Caco-2 (cell line): ENCODE data around the gene DISP3. TPM values are rescaled to one million over a fixed set of nuclear protein-coding genes. Genes with fewer than 3 reads are reported as not detected.

Experiments used
- BruUV-seq: library from RNA; stranded (reverse); fragments of 400-500 nt; replicated peaks from 2 replicates; lab custom pipeline; 2021; lab: Mats Ljungman, UMichigan
- CTCF ChIA-PET: fragments of 300-600 bp; sonication (Branson Sonifier 250); formaldehyde crosslinking; loops from one replicate; lab custom pipeline; 2022; ENCODE audit warnings: antibody characterized with exemption; lab: Charles Lee
- POLR2A ChIA-PET: fragments of 300-600 bp; sonication (Branson Sonifier 250); formaldehyde crosslinking; loops from one replicate; lab custom pipeline; 2022; ENCODE audit warnings: antibody characterized with exemption; lab: Charles Lee
- DNase-seq, 2 experiments: peaks; one replicate each; pipeline versions ENCODE4 v3.0.0 to v3.0.0-alpha.2; 2020 to 2022
- H3K27me3 ChIP-seq: replicated peaks from 2 replicates; pipeline ENCODE4 v1.6.0; 2011; ENCODE audit warnings: low read length; ENCODE audit not compliant: control insufficient read depth, insufficient read depth
- H3K36me3 ChIP-seq: 2 replicates; pipeline ENCODE4 v1.5.1; 2011; ENCODE audit warnings: low read length; ENCODE audit not compliant: control insufficient read depth, insufficient read depth
- H3K4me1 ChIP-seq: fragments of 250-450 bp; sonication (Bioruptor Pico); 2 replicates; pipeline ENCODE4 v1.5.1; 2020; ENCODE audit warnings: mild to moderate bottlenecking
- H3K4me3 ChIP-seq: 2 replicates; pipeline ENCODE4 v1.5.1; 2011; ENCODE audit warnings: low read depth, mild to moderate bottlenecking, control low read depth, low read length
- H3K9me3 ChIP-seq: fragments of 250-450 bp; sonication (Bioruptor Pico); 2 replicates; pipeline ENCODE4 v1.5.1; 2020; ENCODE audit warnings: mild to moderate bottlenecking, moderate library complexity
- H3K27ac Mint-ChIP-seq: one replicate; pipeline ENCODE4 v1.8.0; 2022; ENCODE audit warnings: mixed read lengths; ENCODE audit not compliant: unreplicated experiment
- H3K27me3 Mint-ChIP-seq: one replicate; pipeline ENCODE4 v1.8.0; 2022; ENCODE audit warnings: mixed read lengths; ENCODE audit not compliant: insufficient read depth, unreplicated experiment
- H3K36me3 Mint-ChIP-seq: one replicate; pipeline ENCODE4 v1.8.0; 2022; ENCODE audit warnings: mild to moderate bottlenecking, mixed read lengths; ENCODE audit not compliant: insufficient read depth, unreplicated experiment
- H3K4me1 Mint-ChIP-seq: one replicate; pipeline ENCODE4 v1.8.0; 2022; ENCODE audit warnings: low read depth, mixed read lengths; ENCODE audit not compliant: unreplicated experiment
- H3K4me3 Mint-ChIP-seq: one replicate; pipeline ENCODE4 v1.8.0; 2022; ENCODE audit warnings: mild to moderate bottlenecking, moderate library complexity, mixed read lengths; ENCODE audit not compliant: unreplicated experiment
- H3K9me3 Mint-ChIP-seq: one replicate; pipeline ENCODE4 v1.8.0; 2022; ENCODE audit warnings: mixed read lengths; ENCODE audit not compliant: unreplicated experiment
- CTCF ChIP-seq, 2 experiments: fragments of 200-600 bp in 1 of 2; IDR thresholded peaks; 1 replicate in 1 of 2; 2 replicates in 1 of 2; pipeline versions ENCODE4 v1.5.1 to v1.8.0; 2011 to 2022; ENCODE audit warnings: antibody characterized with exemption in 1 of 2, control low read depth in 1 of 2, inconsistent platforms in 1 of 2, low read depth in 1 of 2, low read length in 1 of 2, mild to moderate bottlenecking in 1 of 2, moderate library complexity in 1 of 2; ENCODE audit not compliant: insufficient read depth in 1 of 2, severe bottlenecking in 1 of 2, unreplicated experiment in 1 of 2
- intact Hi-C: fragments of 100-400 bp; cut with micrococcal nuclease; formaldehyde crosslinking; loops from one replicate; pipeline ENCODE4 v1.10.0; 2022; ENCODE audit not compliant: unreplicated experiment
- total RNA-seq: library from RNA; stranded (reverse); gene quantifications from 2 replicates; pipeline ENCODE4 v1.2.3, GENCODE V29; 2022

Gene DISP3
- total RNA-seq, 1 experiment from 2014 or later = 1.1 TPM

GRCh38 chr1:11499601-11500331 lies 20.8 kb downstream of the DISP3 start:
- H3K27me3 Mint-ChIP-seq = peaks cover 6% of the 10 kb centered on the region
- CTCF ChIA-PET = no interaction called here

GRCh38 chr1:11500881-11501280 lies 21.9 kb downstream of the DISP3 start:
- Mint-ChIP-seq H3K36me3 (no peaks in the 10 kb centered on the region), H3K9me3 (peaks cover 27% of the 10 kb centered on the region), H3K4me1 (no peaks in the 10 kb centered on the region), H3K27ac (no peak overlapping the region), H3K27me3 (peaks cover 3% of the 10 kb centered on the region), H3K4me3 (no peak overlapping the region)
- H3K4me1 ChIP-seq = no peaks in the 10 kb centered on the region
- H3K27me3 ChIP-seq = no peaks in the 10 kb centered on the region; the same call in 1 of the 2 replicates
- H3K9me3 ChIP-seq = peaks cover 6% of the 10 kb centered on the region; the same call in 1 of the 2 replicates
- no peaks in the 10 kb centered on the region for H3K36me3 ChIP-seq
- H3K4me3 ChIP-seq = no peak overlapping the region
- TF ChIP-seq CTCF (IDR thresholded peaks at IDR 0.05; ENCODE audit: insufficient read depth in 1 of 2, low read depth in 1 of 2, low read length in 1 of 2, severe bottlenecking in 1 of 2, unreplicated experiment in 1 of 2) = no peak
- no TSS peak for BruUV-seq
- ChIA-PET CTCF (no interaction called here), POLR2A (no interaction called here)
- intact Hi-C loops = no loop called here
- no peak for DNase-seq

More at GRCh38 chr1:11499601-11500331, 20.8 kb downstream of the DISP3 start:
- DNase-seq = no peak
- Histone ChIP-seq H3K4me1 (no peaks in the 10 kb centered on the region), H3K9me3 (no peaks in the 10 kb centered on the region), H3K4me3 (no peak overlapping the region), H3K27me3 (no peaks in the 10 kb centered on the region; the same call in 1 of the 2 replicates), H3K36me3 (no peaks in the 10 kb centered on the region)
- no TSS peak for BruUV-seq
- POLR2A ChIA-PET = no interaction called here
- TF ChIP-seq CTCF (IDR thresholded peaks at IDR 0.05; ENCODE audit: insufficient read depth in 1 of 2, low read depth in 1 of 2, low read length in 1 of 2, severe bottlenecking in 1 of 2, unreplicated experiment in 1 of 2) = no peak
- intact Hi-C loops = no loop called here
- no peaks in the 10 kb centered on the region for H3K36me3 Mint-ChIP-seq
- no peak overlapping the region for H3K4me3 Mint-ChIP-seq
- no peak overlapping the region for H3K27ac Mint-ChIP-seq
- peaks cover 24% of the 10 kb centered on the region for H3K9me3 Mint-ChIP-seq
- H3K4me1 Mint-ChIP-seq = no peaks in the 10 kb centered on the region

- Histone ChIP-seq H3K27me3 (no peaks in the 10 kb centered on the region; the same call in 1 of the 2 replicates), H3K9me3 (peaks cover 6% of the 10 kb centered on the region; the same call in 1 of the 2 replicates), H3K4me1 (no peaks in the 10 kb centered on the region), H3K4me3 (no peak overlapping the region), H3K36me3 (no peaks in the 10 kb centered on the region)
- ChIA-PET CTCF (interaction anchor here (0.6 kb wide), 1 partner anchor 210 kb away, joined by 3 read pairs; no protein-coding TSS in a partner anchor), POLR2A (no interaction called here)
- no peak for DNase-seq
- intact Hi-C loops = no loop called here
- Mint-ChIP-seq H3K4me3 (no peak overlapping the region), H3K4me1 (no peaks in the 10 kb centered on the region), H3K27ac (no peak overlapping the region), H3K27me3 (peaks cover 3% of the 10 kb centered on the region), H3K9me3 (peaks cover 33% of the 10 kb centered on the region), H3K36me3 (no peaks in the 10 kb centered on the region)
- TF ChIP-seq CTCF (IDR thresholded peaks at IDR 0.05; ENCODE audit: insufficient read depth in 1 of 2, low read depth in 1 of 2, low read length in 1 of 2, severe bottlenecking in 1 of 2, unreplicated experiment in 1 of 2) = no peak
- BruUV-seq = no TSS peak
Measured at GRCh38 chr1:11501491-11501897, 22.5 kb downstream of the DISP3 start.
